ENCODE measurements around the gene USP48. TPM values are rescaled to one million over a fixed set of nuclear protein-coding genes. Genes with fewer than 3 reads are reported as not detected.

USP48 gene
- polyA plus RNA-seq, 3 donors, result 57.2 to 80.3 (median 70.5) TPM

DNA sequence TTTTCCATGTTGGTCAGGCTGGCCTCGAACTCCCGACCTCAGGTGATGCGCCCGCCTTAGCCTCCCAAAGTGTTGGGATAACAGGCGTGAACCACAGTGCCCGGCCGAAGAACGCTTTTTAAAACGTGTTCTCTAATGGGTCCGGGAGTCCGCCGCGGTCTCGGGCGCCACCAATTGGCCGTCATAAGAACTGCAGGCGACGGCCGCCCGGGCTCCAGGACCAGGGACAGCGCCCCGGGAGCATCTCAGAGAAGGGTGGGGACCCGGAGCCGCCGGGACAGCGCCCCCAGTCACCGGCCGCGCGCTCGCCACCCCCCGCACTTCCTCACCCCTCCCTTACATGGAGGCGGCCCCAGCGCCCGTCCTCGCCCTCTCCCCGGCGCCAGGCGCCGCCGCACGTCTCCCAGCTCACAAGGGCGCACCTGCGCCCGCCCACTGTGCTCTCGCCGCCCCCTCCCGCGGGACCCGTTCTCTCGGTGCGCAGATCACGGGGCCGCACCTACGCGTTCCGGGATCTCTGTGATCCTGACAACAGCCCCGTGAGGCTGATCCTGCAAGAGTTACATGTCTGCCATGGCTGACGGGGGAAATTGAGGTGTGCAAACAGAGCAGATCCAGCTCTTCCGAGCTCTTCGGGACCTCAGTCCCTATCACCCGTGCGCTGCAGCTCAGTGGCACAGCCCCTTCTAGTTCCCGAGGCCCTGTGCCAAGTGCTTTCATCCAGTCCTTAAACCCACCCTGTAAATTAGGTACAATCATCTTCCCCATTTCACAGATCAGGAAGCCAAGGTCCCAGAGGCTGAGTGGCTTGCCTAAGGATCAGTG, 123.6 kb downstream of the USP48 start:
- no peak for DNase-seq

GRCh38 chr1:21657456-21658190, 125.3 kb downstream of the USP48 start:
- no peak for DNase-seq

GRCh38 chr1:21655748-21656147, 127.2 kb downstream of the USP48 start:
- DNase-seq, result no peak

- DNase-seq, result no peak
Measured at GRCh38 chr1:21655259-21655658, 127.7 kb downstream of the USP48 start.

DNA sequence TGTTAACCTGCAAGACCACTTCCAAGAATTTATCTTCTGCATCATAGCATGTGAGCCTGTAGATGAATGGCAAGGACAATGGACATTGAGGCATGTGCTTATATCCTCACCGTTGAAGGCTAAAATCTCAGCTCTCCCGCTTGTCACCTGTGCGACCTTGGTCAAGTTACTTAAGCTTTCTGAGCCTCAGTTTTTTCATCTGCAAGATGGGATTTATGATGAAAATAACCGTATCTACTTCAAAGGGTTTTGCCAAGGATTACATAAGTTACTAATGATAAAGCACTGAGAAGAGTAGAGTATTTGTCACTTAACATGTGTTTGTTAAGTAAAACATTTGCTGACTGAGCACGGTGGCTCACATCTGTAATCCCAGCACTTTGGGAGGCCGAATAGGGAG, 128.7 kb downstream of the USP48 start:
- no peak for DNase-seq

DNA sequence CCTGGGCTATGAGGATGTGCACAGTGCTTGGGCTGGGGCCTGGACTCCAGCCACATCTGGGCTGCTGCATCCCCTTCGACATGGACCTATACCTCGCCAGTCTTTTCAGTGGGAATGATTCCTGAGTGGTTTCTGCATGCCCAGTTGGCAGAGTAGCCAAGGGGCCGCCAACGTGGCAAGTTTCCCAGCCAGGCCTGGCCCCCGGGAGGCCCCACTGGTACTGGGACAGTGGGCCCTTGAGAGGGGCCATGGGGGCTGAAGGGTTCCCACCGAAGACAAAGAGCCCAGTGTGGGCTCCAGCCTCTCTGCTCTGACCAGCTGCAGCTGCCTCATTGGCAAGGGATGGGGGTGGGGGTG, 129.2 kb downstream of the USP48 start:
- no peak for DNase-seq

GRCh38 chr1:21652937-21653743, 129.8 kb downstream of the USP48 start:
- DNase-seq, result no peak

DNA sequence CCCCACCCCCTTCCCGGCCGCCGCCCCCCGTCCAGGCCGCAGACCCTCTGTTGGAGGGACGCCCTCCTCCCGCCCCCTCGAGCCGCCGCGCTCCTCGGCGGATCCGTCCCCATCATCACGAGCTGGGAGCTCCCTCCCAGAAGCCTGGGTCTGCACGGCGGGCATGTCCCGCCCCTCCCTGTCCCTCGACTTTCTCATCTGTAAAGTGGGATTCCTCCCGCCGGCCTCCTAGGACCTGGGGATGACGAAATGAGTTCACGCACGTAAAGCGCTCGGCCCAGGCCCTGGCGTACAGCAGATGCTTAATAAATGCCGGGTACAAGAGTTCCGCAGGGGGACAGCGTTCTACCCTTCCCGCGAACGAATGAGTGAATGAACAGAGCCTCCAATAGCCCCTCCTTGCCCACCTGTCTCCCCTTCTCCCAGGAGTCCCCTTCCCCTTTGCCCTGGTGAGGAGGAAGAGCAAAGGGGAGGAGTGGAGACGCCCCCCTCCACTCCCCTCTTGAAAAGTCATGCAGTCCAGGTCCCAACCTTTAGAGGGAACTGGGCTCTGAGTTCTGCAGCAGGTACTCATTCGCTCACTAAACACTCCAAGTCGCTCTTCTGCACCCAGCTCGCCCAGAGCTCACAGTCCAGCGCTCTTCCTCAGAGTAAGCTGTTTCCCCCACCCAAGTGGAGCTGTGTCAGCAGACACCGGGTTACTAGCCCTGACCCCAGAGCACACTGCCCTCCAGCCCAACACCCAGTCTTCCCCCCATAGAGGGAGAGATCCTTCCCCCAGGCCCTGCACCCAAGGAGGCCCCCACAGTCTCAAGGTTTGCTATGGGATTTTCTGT, 130.6 kb downstream of the USP48 start:
- no peak for DNase-seq

- DNase-seq, result no peak
Measured at GRCh38 chr1:21651214-21652042, 131.5 kb downstream of the USP48 start.

DNA sequence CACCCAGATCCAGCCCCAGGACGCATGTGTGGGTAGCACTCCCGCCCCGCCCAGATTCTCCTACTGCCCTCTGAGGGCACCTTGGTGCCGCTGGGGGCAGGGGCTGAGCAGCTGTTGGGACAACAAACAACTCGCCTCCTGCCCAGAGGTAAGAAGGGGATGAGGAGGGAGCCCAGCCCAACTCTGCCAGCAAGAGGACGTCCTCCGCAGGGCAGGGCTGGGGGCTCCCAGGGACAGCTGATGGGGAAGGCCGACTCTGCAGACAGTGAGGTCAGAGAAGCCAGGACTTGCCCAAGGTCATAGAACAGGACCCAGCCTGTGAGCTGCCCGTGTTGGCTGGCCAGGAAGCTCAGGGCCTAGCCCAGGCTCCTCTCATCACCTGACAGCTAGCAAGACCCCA, 132.5 kb downstream of the USP48 start:
- no peak for DNase-seq

- no peak for DNase-seq
Measured at GRCh38 chr1:21649315-21649714, 133.6 kb downstream of the USP48 start.

DNA sequence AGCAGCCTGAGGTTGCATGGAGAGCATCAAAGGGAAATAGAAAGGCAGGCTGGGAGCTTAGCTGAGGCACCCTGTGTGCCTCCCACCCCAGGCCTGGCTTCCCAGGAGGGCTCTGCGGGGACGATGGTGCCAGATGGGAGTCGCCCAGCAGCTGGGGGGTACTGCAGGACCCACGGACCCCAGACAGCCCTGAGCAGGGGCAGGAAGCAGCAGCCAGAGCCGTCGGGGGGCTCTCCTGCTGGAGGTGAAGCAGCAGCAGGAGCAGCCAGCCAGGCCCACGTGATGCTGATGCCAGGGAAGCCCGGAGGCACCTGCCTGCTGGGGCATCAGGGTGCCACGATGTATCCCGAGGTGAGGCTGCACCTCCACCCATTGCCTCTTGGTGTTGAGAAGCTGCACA, 134.2 kb downstream of the USP48 start:
- DNase-seq, result no peak

- DNase-seq, result no peak
Measured at GRCh38 chr1:21648352-21648730, 134.6 kb downstream of the USP48 start.

- peak; percentile 82 for DNase-seq
Measured at GRCh38 chr1:21647431-21648351, 135.3 kb downstream of the USP48 start.

DNA sequence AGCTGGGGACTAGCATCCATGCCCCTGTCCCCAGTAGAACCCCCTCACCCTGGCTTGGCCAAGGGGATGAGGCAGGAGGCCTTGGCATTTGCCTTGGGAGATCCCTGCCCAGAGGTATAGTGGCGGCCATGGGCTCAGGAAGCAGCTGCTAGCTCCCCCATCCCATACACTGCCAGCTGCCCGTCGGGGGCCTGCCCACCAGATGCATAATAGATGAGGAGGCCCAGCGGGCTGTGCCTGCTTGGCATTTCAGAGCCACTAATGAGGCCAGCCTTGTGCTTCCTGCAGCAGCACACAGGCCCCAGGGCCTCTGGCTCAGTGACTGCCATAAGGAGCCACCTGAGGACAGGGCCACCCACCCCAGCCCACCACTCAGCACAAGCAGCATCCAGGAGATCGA, 137.4 kb downstream of the USP48 start:
- no peak for DNase-seq

DNA sequence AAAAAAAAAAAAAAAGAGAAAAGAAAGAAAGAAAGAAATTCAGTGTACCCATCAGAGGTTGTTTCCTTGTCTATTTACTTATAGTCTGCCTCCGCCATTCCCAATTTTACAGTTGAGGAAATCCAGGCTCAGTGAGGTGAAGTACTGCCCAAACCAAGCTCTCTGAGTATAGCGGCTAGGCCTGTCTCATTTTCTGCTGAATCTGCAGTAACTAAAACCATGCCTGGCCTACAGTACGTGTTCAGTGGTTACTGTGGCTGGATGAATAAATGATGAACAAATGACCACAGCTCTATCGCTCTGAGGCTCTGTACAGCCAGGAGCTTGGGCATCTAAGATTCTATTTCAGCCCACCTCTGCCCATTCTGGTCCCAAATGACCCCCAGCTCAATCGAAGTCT, 138.0 kb downstream of the USP48 start:
- DNase-seq, result no peak

DNA sequence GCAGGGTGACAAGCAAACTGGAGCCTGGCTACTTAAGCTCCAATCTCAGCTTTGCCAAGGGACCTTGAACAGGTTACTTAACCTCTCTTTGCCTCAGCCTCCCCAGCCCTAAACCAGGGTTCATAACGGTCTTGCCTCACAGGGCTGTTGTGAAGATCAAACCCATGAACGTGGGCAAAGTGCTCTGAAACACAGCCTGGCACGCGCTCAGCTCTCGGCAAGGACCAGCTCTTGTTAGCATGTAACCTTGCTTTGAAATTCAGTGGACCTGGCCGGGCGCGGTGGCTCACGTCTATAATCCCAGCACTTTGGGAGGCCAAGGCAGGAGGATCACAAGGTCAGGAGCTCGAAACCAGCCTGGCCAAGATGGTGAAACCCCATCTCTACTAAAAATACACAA, 138.6 kb downstream of the USP48 start:
- DNase-seq, result no peak

- no peak for DNase-seq
Measured at GRCh38 chr1:21643624-21644023, 139.3 kb downstream of the USP48 start.

- no peak for DNase-seq
Measured at GRCh38 chr1:21641967-21642739, 140.8 kb downstream of the USP48 start.

Data from renal pelvis (tissue), 4 donors.